Left lung (tissue), 10 donors: ENCODE measurements around the gene DSCAML1. TPM values are rescaled to one million over a fixed set of nuclear protein-coding genes. Genes with fewer than 3 reads are reported as not detected.

Source experiments
- ATAC-seq: fragments of 200-7000 bp; cut with Tn5 transposase; one replicate; pipeline ENCODE4 v1.9.1; 2020; ENCODE audit warnings: moderate library complexity
- DNase-seq, 4 donors: peaks; one replicate each; pipeline ENCODE4 v3.0.0-alpha.2; 2013 to 2020
- H3K27ac ChIP-seq, 2 donors: fragments of 200-600 bp; sonication (generic) in 1 of 2; one replicate each; pipeline versions ENCODE4 v1.5.0 to v1.8.0; 2020 to 2021
- H3K27me3 ChIP-seq, 2 donors: fragments of 200-600 bp; sonication (generic) in 1 of 2; one replicate each; pipeline versions ENCODE4 v1.5.0 to v1.8.0; 2020 to 2021
- H3K36me3 ChIP-seq, 2 donors: fragments of 200-600 bp; sonication (generic) in 1 of 2; one replicate each; pipeline versions ENCODE4 v1.5.0 to v1.8.0; 2020 to 2021
- H3K4me1 ChIP-seq, 2 donors: fragments of 200-600 bp; one replicate each; pipeline ENCODE4 v1.8.0; 2021
- H3K4me3 ChIP-seq, 2 donors: fragments of 200-600 bp; sonication (generic) in 1 of 2; one replicate each; pipeline versions ENCODE4 v1.5.0 to v1.8.0; 2020 to 2021; ENCODE audit warnings: mild to moderate bottlenecking in 1 of 2
- H3K9me3 ChIP-seq, 2 donors: fragments of 200-600 bp; sonication (generic) in 1 of 2; one replicate each; pipeline versions ENCODE4 v1.5.0 to v1.8.0; 2020 to 2021
- intact Hi-C, 2 donors: fragments of 100-400 bp; cut with DNase I; formaldehyde crosslinking; loops; one replicate each; pipeline versions ENCODE4 v1.11.2 to v1.14.2; 2022
- polyA plus RNA-seq, 6 donors: library from polyadenylated mRNA; unstranded; fragments of 120-200 nt; gene quantifications; one replicate each; pipeline ENCODE4 v1.2.1, GENCODE V29; 2013; ENCODE audit not compliant: insufficient read length in 6 of 6
- total RNA-seq, 2 donors: library from RNA; stranded (reverse); fragmentation: NEBNext Ultra II Directional; extraction: Animal tissue kit (Norgen Biotek cat#: 25700); gene quantifications; one replicate each; pipeline ENCODE4 v1.2.1, GENCODE V29; 2021
- TF ChIP-seq, protein P1 (sequence below), 2 donors: fragments of 200-600 bp; sonication (generic) in 1 of 2; IDR thresholded peaks; one replicate each; pipeline versions ENCODE4 v1.5.0 to v1.8.0; 2021; ENCODE audit warnings: antibody characterized with exemption in 2 of 2
- donor health status: DM: no; HTN: yes; CAD: no.
- donor health status: DM: no; HTN: no; CAD: no.

The DSCAML1 gene
- total and polyA plus RNA-seq, 8 donors, result 0.35 to 1.8 (median 1.2) TPM

DNA sequence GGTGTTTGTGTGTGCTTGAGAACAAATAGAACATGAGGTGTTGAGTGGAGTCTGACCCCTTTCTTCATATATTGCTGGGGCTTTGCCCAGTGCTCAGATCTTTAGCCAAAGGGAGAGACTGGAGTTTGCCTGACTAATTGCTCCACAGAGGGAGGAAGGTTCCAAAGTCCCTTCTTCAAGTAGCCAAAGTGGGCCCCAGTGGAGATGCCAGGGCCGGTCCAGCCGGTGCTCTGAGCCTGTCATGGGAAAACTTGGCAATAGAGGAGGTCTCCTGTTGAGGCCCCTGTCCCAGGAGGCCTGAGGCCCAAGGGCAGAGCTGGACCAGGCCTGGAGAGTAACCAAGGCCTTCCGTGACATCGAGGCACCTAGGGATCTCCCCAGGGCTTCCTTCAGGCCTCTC lies 112.3 kb downstream of the DSCAML1 start:
- no peaks in the 10 kb centered on the region for H3K36me3 ChIP-seq
- no peak overlapping the region for H3K27ac ChIP-seq
- ATAC-seq, result no peak
- no peak overlapping the region for H3K4me3 ChIP-seq
- TF ChIP-seq, protein P1, sequence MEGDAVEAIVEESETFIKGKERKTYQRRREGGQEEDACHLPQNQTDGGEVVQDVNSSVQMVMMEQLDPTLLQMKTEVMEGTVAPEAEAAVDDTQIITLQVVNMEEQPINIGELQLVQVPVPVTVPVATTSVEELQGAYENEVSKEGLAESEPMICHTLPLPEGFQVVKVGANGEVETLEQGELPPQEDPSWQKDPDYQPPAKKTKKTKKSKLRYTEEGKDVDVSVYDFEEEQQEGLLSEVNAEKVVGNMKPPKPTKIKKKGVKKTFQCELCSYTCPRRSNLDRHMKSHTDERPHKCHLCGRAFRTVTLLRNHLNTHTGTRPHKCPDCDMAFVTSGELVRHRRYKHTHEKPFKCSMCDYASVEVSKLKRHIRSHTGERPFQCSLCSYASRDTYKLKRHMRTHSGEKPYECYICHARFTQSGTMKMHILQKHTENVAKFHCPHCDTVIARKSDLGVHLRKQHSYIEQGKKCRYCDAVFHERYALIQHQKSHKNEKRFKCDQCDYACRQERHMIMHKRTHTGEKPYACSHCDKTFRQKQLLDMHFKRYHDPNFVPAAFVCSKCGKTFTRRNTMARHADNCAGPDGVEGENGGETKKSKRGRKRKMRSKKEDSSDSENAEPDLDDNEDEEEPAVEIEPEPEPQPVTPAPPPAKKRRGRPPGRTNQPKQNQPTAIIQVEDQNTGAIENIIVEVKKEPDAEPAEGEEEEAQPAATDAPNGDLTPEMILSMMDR (IDR thresholded peaks at IDR 0.05), result no peak
- H3K4me1 ChIP-seq, result no peaks in the 10 kb centered on the region
- intact Hi-C loops, result no loop called here
- DNase-seq, result no peak
- no peaks in the 10 kb centered on the region for H3K9me3 ChIP-seq
- H3K27me3 ChIP-seq, result no peaks in the 10 kb centered on the region

GRCh38 chr11:117684111-117684510 lies 112.9 kb downstream of the DSCAML1 start:
- H3K36me3 ChIP-seq, result no peaks in the 10 kb centered on the region
- intact Hi-C loops, result no loop called here
- no peak overlapping the region for H3K4me3 ChIP-seq
- H3K9me3 ChIP-seq, result no peaks in the 10 kb centered on the region
- no peak for DNase-seq
- ATAC-seq, result no peak
- TF ChIP-seq, protein P1 (IDR thresholded peaks at IDR 0.05), result no peak
- no peak overlapping the region for H3K27ac ChIP-seq
- no peaks in the 10 kb centered on the region for H3K4me1 ChIP-seq
- no peaks in the 10 kb centered on the region for H3K27me3 ChIP-seq

DNA sequence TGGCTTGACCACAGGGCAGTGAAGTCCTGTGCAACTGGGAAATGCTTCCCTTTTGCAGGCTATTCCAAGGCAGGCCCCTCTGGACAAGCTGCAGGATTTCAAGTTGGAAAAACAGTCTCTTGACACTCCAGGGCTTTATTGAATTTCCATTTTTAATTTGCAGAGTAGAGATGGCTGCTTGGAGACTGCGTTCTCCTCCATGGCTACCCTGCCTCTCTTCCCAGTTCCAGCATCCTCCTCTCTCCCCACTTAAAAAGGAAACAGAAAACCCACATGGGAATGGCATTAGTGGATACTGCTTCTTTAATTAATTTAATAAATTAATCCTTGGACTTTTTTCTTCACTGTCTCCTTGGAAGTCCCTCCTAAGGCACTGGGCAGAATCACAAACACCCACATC lies 115.6 kb downstream of the DSCAML1 start:
- H3K36me3 ChIP-seq, result no peaks in the 10 kb centered on the region
- no peaks in the 10 kb centered on the region for H3K9me3 ChIP-seq
- no peak overlapping the region for H3K4me3 ChIP-seq
- H3K4me1 ChIP-seq, result no peaks in the 10 kb centered on the region
- DNase-seq (no peak), ATAC-seq (no peak)
- no peak overlapping the region for H3K27ac ChIP-seq
- no peaks in the 10 kb centered on the region for H3K27me3 ChIP-seq
- intact Hi-C loops, result no loop called here
- TF ChIP-seq, protein P1 (IDR thresholded peaks at IDR 0.05), result no peak

GRCh38 chr11:117679461-117679860 lies 117.6 kb downstream of the DSCAML1 start:
- H3K4me1 ChIP-seq, result no peaks in the 10 kb centered on the region
- ATAC-seq (no peak), DNase-seq (no peak)
- H3K27ac ChIP-seq, result no peak overlapping the region
- H3K4me3 ChIP-seq, result no peak overlapping the region
- no peaks in the 10 kb centered on the region for H3K9me3 ChIP-seq
- intact Hi-C loops, result no loop called here
- no peaks in the 10 kb centered on the region for H3K27me3 ChIP-seq
- TF ChIP-seq, protein P1 (IDR thresholded peaks at IDR 0.05), result no peak
- no peaks in the 10 kb centered on the region for H3K36me3 ChIP-seq

DNA sequence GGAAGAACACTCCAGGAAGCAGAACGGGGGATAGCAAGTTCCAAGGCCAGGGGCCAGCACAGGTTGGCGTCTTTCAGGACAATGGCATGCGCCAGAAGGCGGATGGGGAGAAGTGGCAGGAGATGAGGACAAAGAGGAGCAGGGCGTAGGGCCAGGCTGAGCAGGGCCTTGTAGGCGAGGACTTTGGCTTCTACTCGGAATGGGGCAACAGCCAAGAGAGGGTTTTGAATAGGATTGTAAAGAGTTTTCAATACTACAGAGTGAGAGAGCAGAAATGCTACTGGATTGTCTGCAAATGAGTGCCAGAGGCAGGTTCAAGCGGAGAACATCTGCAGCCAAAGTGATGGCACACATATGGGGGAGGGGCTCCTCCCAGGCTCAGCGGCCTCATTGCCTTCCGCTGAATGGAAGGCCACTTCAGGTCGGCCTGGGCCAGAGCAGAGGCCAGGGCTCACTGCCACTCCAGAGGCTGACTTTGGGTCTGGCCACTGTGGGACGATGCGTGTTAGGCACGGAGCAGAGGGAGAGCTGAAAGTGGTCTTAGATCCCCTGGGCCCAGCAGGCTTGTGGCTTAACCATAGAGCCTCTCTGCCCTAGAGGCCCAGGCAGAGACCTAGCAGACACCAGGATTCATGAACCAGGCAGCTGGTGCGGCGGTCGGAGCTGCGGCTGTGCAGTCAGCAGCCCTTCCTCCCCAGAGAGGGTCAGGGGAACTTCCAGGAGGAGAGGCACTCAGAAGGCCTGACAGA lies 118.2 kb downstream of the DSCAML1 start:
- TF ChIP-seq, protein P1 (IDR thresholded peaks at IDR 0.05), result no peak
- Histone ChIP-seq H3K4me1 (no peaks in the 10 kb centered on the region), H3K27ac (no peak overlapping the region), H3K9me3 (no peaks in the 10 kb centered on the region), H3K27me3 (no peaks in the 10 kb centered on the region), H3K4me3 (no peak overlapping the region), H3K36me3 (no peaks in the 10 kb centered on the region)
- no peak for DNase-seq
- intact Hi-C loops, result no loop called here
- no peak for ATAC-seq
